ENCODE measurements around the gene PPFIBP2. TPM values are rescaled to one million over a fixed set of nuclear protein-coding genes. Genes with fewer than 3 reads are reported as not detected.

PPFIBP2 gene
- total and polyA plus RNA-seq, 2 of the 13 experiments (the other 11 are each of a cell fraction or from before 2014, with no cell fraction given): 15.0 to 52.5 TPM

- TF ChIP-seq, protein P1, sequence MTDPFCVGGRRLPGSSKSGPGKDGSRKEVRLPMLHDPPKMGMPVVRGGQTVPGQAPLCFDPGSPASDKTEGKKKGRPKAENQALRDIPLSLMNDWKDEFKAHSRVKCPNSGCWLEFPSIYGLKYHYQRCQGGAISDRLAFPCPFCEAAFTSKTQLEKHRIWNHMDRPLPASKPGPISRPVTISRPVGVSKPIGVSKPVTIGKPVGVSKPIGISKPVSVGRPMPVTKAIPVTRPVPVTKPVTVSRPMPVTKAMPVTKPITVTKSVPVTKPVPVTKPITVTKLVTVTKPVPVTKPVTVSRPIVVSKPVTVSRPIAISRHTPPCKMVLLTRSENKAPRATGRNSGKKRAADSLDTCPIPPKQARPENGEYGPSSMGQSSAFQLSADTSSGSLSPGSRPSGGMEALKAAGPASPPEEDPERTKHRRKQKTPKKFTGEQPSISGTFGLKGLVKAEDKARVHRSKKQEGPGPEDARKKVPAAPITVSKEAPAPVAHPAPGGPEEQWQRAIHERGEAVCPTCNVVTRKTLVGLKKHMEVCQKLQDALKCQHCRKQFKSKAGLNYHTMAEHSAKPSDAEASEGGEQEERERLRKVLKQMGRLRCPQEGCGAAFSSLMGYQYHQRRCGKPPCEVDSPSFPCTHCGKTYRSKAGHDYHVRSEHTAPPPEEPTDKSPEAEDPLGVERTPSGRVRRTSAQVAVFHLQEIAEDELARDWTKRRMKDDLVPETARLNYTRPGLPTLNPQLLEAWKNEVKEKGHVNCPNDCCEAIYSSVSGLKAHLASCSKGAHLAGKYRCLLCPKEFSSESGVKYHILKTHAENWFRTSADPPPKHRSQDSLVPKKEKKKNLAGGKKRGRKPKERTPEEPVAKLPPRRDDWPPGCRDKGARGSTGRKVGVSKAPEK (CRISPR knock-in tag; IDR thresholded peaks at IDR 0.05; ENCODE audit: borderline replicate concordance): no peak
- TF ChIP-seq TOPORS (CRISPR knock-in tag; IDR thresholded peaks at IDR 0.05) (no peak), ZBTB44 (CRISPR knock-in tag; IDR thresholded peaks at IDR 0.05) (no peak), ZNF260 (CRISPR knock-in tag; IDR thresholded peaks at IDR 0.05; ENCODE audit: borderline replicate concordance, low read depth) (no peak), HOXA5 (CRISPR knock-in tag; IDR thresholded peaks at IDR 0.05) (no peak), ZNF644 (CRISPR knock-in tag; IDR thresholded peaks at IDR 0.05; ENCODE audit: low read depth) (no peak), REXO4 (CRISPR knock-in tag; IDR thresholded peaks at IDR 0.05; ENCODE audit: borderline replicate concordance) (no peak), PRMT3 (CRISPR knock-in tag; IDR thresholded peaks at IDR 0.05; ENCODE audit: borderline replicate concordance, low read depth) (no peak), U2AF2 (IDR thresholded peaks at IDR 0.05; ENCODE audit: low read depth, low read length) (no peak), HNF4A (CRISPR knock-in tag; IDR thresholded peaks at IDR 0.05) (peak; percentile 36; the same call in 1 of the 2 replicates), THAP7 (CRISPR knock-in tag; IDR thresholded peaks at IDR 0.05) (no peak), FOSL1 (CRISPR knock-in tag; IDR thresholded peaks at IDR 0.05; ENCODE audit: borderline replicate concordance) (no peak), SSRP1 (CRISPR knock-in tag; IDR thresholded peaks at IDR 0.05) (no peak), CCDC6 (CRISPR knock-in tag; IDR thresholded peaks at IDR 0.05) (no peak), TCF7 (IDR thresholded peaks at IDR 0.05; ENCODE audit: low read depth) (peak; percentile 28; the same call in 1 of the 2 replicates), ZNF652 (CRISPR knock-in tag; IDR thresholded peaks at IDR 0.05; ENCODE audit: borderline replicate concordance, low read depth) (no peak), STAG1 (CRISPR knock-in tag; IDR thresholded peaks at IDR 0.05) (no peak)
- TF ChIP-seq, protein P2, sequence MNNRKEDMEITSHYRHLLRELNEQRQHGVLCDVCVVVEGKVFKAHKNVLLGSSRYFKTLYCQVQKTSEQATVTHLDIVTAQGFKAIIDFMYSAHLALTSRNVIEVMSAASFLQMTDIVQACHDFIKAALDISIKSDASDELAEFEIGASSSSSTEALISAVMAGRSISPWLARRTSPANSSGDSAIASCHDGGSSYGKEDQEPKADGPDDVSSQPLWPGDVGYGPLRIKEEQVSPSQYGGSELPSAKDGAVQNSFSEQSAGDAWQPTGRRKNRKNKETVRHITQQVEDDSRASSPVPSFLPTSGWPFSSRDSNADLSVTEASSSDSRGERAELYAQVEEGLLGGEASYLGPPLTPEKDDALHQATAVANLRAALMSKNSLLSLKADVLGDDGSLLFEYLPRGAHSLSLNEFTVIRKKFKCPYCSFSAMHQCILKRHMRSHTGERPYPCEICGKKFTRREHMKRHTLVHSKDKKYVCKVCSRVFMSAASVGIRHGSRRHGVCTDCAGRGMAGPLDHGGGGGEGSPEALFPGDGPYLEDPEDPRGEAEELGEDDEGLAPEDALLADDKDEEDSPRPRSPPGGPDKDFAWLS (CRISPR knock-in tag; IDR thresholded peaks at IDR 0.05; ENCODE audit: borderline replicate concordance): no peak
- TF ChIP-seq, protein P3, sequence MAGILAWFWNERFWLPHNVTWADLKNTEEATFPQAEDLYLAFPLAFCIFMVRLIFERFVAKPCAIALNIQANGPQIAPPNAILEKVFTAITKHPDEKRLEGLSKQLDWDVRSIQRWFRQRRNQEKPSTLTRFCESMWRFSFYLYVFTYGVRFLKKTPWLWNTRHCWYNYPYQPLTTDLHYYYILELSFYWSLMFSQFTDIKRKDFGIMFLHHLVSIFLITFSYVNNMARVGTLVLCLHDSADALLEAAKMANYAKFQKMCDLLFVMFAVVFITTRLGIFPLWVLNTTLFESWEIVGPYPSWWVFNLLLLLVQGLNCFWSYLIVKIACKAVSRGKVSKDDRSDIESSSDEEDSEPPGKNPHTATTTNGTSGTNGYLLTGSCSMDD (CRISPR knock-in tag; IDR thresholded peaks at IDR 0.05): no peak
- TF ChIP-seq, protein P4, sequence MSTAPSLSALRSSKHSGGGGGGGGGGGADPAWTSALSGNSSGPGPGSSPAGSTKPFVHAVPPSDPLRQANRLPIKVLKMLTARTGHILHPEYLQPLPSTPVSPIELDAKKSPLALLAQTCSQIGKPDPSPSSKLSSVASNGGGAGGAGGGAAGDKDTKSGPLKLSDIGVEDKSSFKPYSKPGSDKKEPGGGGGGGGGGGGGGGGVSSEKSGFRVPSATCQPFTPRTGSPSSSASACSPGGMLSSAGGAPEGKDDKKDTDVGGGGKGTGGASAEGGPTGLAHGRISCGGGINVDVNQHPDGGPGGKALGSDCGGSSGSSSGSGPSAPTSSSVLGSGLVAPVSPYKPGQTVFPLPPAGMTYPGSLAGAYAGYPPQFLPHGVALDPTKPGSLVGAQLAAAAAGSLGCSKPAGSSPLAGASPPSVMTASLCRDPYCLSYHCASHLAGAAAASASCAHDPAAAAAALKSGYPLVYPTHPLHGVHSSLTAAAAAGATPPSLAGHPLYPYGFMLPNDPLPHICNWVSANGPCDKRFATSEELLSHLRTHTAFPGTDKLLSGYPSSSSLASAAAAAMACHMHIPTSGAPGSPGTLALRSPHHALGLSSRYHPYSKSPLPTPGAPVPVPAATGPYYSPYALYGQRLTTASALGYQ (CRISPR knock-in tag; IDR thresholded peaks at IDR 0.05): no peak
Observed at GRCh38 chr11:7612661-7613393, 99.0 kb downstream of the PPFIBP2 start (continued).
